ENCODE measurements around the gene ADORA2B.
A peak's percentile ranks its signal among the peaks of the same experiment; 100 is the strongest.

The ADORA2B gene

GRCh38 chr17:15941781-15942180, 3.1 kb upstream of the ADORA2B start:
- Histone ChIP-seq H3K4me1 (ENCODE audit: control insufficient read depth, low read length) (peaks cover 9% of the 10 kb centered on the region), H3K4me3 (ENCODE audit: low read length) (no peak overlapping the region), H3F3A (ENCODE audit: control insufficient read depth, insufficient read depth) (no peaks in the 10 kb centered on the region), H3K4me2 (ENCODE audit: low read length) (no peak overlapping the region), H4K20me1 (ENCODE audit: control insufficient read depth, insufficient read depth, low read depth, low read length) (no peaks in the 10 kb centered on the region), H3K27ac (ENCODE audit: low read depth, low read length) (no peak overlapping the region), H3K36me3 (ENCODE audit: control insufficient read depth, low read length) (no peaks in the 10 kb centered on the region), H3K9me3 (ENCODE audit: control insufficient read depth, insufficient read depth, low read length) (no peaks in the 10 kb centered on the region), H3K27me3 (ENCODE audit: control insufficient read depth, low read length) (peaks cover 21% of the 10 kb centered on the region), H3K9me2 (replicated peaks; ENCODE audit: control insufficient read depth, low read length) (no peaks in the 10 kb centered on the region), H3K79me2 (ENCODE audit: control insufficient read depth, low read length) (no peaks in the 10 kb centered on the region)
- no peak for TF ChIP-seq EZH2phosphoT487 (IDR thresholded peaks at IDR 0.05; ENCODE audit: borderline replicate concordance, low read length)
- no peak for TF ChIP-seq CTCF (IDR thresholded peaks at IDR 0.05; ENCODE audit: low read depth, low read length, poor library complexity, severe bottlenecking)

GRCh38 chr17:15942207-15942833, 2.6 kb upstream of the ADORA2B start:
- Histone ChIP-seq H3K4me3 (ENCODE audit: low read length) (no peak overlapping the region), H3K79me2 (ENCODE audit: control insufficient read depth, low read length) (no peaks in the 10 kb centered on the region), H4K20me1 (ENCODE audit: control insufficient read depth, insufficient read depth, low read depth, low read length) (no peaks in the 10 kb centered on the region), H3K4me1 (ENCODE audit: control insufficient read depth, low read length) (peaks cover 9% of the 10 kb centered on the region), H3K4me2 (ENCODE audit: low read length) (no peak overlapping the region), H3F3A (ENCODE audit: control insufficient read depth, insufficient read depth) (no peaks in the 10 kb centered on the region), H3K27me3 (ENCODE audit: control insufficient read depth, low read length) (peaks cover 21% of the 10 kb centered on the region), H3K36me3 (ENCODE audit: control insufficient read depth, low read length) (no peaks in the 10 kb centered on the region), H3K9me3 (ENCODE audit: control insufficient read depth, insufficient read depth, low read length) (no peaks in the 10 kb centered on the region), H3K27ac (ENCODE audit: low read depth, low read length) (no peak overlapping the region), H3K9me2 (replicated peaks; ENCODE audit: control insufficient read depth, low read length) (no peaks in the 10 kb centered on the region)
- TF ChIP-seq EZH2phosphoT487 (IDR thresholded peaks at IDR 0.05; ENCODE audit: borderline replicate concordance, low read length): no peak
- TF ChIP-seq CTCF (IDR thresholded peaks at IDR 0.05; ENCODE audit: low read depth, low read length, poor library complexity, severe bottlenecking): no peak

- no peaks in the 10 kb centered on the region for H4K20me1 ChIP-seq (ENCODE audit: control insufficient read depth, insufficient read depth, low read depth, low read length)
- TF ChIP-seq CTCF (IDR thresholded peaks at IDR 0.05; ENCODE audit: low read depth, low read length, poor library complexity, severe bottlenecking): no peak
- TF ChIP-seq EZH2phosphoT487 (IDR thresholded peaks at IDR 0.05; ENCODE audit: borderline replicate concordance, low read length): no peak
- H3K9me3 ChIP-seq (ENCODE audit: control insufficient read depth, insufficient read depth, low read length): no peaks in the 10 kb centered on the region
- peak overlapping the region; percentile 50 for H3K4me3 ChIP-seq (ENCODE audit: low read length)
- no peaks in the 10 kb centered on the region for H3K36me3 ChIP-seq (ENCODE audit: control insufficient read depth, low read length)
- peak overlapping the region; percentile 62 for H3K4me2 ChIP-seq (ENCODE audit: low read length)
- H3F3A ChIP-seq (ENCODE audit: control insufficient read depth, insufficient read depth): no peaks in the 10 kb centered on the region
- no peaks in the 10 kb centered on the region for H3K79me2 ChIP-seq (ENCODE audit: control insufficient read depth, low read length)
- H3K4me1 ChIP-seq (ENCODE audit: control insufficient read depth, low read length): peaks cover 9% of the 10 kb centered on the region
- H3K27ac ChIP-seq (ENCODE audit: low read depth, low read length): no peak overlapping the region
- peaks cover 21% of the 10 kb centered on the region for H3K27me3 ChIP-seq (ENCODE audit: control insufficient read depth, low read length)
- no peaks in the 10 kb centered on the region for H3K9me2 ChIP-seq (replicated peaks; ENCODE audit: control insufficient read depth, low read length)
Measured at GRCh38 chr17:15943971-15944758, 765 bp upstream of the ADORA2B start.
